ENCODE results near the gene TLDC2. TPM values are rescaled to one million over a fixed set of nuclear protein-coding genes. Genes with fewer than 3 reads are reported as not detected.

TLDC2 gene
- total RNA-seq, 1 donor from 2014 or later, result 0.58 TPM

GRCh38 chr20:36881331-36881730 is 5.4 kb downstream of the TLDC2 start:
- Mint-ChIP-seq H3K27ac (no peak overlapping the region), H3K4me3 (no peak overlapping the region), H3K9me3 (no peaks in the 10 kb centered on the region), H3K27me3 (ENCODE audit: low read depth) (peaks cover 2% of the 10 kb centered on the region), H3K36me3 (no peaks in the 10 kb centered on the region), H3K4me1 (no peaks in the 10 kb centered on the region)
- TF ChIP-seq CTCF (IDR thresholded peaks at IDR 0.05; ENCODE audit: unreplicated experiment), result no peak
- DNase-seq (ENCODE audit: low spot score in 2 of 2, unreplicated experiment in 2 of 2), result no peak

GRCh38 chr20:36881888-36882287 is 6.0 kb downstream of the TLDC2 start:
- H3K36me3 Mint-ChIP-seq, result no peaks in the 10 kb centered on the region
- H3K27ac Mint-ChIP-seq, result no peak overlapping the region
- no peak overlapping the region for H3K4me3 Mint-ChIP-seq
- H3K9me3 Mint-ChIP-seq, result no peaks in the 10 kb centered on the region
- peaks cover 2% of the 10 kb centered on the region for H3K27me3 Mint-ChIP-seq (ENCODE audit: low read depth)
- H3K4me1 Mint-ChIP-seq, result peaks cover 3% of the 10 kb centered on the region
- no peak for DNase-seq (ENCODE audit: low spot score in 2 of 2, unreplicated experiment in 2 of 2)
- no peak for TF ChIP-seq CTCF (IDR thresholded peaks at IDR 0.05; ENCODE audit: unreplicated experiment)

GRCh38 chr20:36883977-36884535 is 8.1 kb downstream of the TLDC2 start:
- no peak for DNase-seq (ENCODE audit: low spot score in 2 of 2, unreplicated experiment in 2 of 2)
- Mint-ChIP-seq H3K4me1 (peaks cover 13% of the 10 kb centered on the region), H3K27ac (no peak overlapping the region), H3K9me3 (no peaks in the 10 kb centered on the region), H3K27me3 (ENCODE audit: low read depth) (peaks cover 2% of the 10 kb centered on the region), H3K36me3 (no peaks in the 10 kb centered on the region), H3K4me3 (no peak overlapping the region)
- TF ChIP-seq CTCF (IDR thresholded peaks at IDR 0.05; ENCODE audit: unreplicated experiment), result no peak

GRCh38 chr20:36885356-36885755 is 9.4 kb downstream of the TLDC2 start:
- no peak for TF ChIP-seq CTCF (IDR thresholded peaks at IDR 0.05; ENCODE audit: unreplicated experiment)
- Mint-ChIP-seq H3K27ac (no peak overlapping the region), H3K36me3 (no peaks in the 10 kb centered on the region), H3K4me3 (no peak overlapping the region), H3K27me3 (ENCODE audit: low read depth) (peaks cover 2% of the 10 kb centered on the region), H3K9me3 (no peaks in the 10 kb centered on the region), H3K4me1 (peaks cover 13% of the 10 kb centered on the region)
- DNase-seq (ENCODE audit: low spot score in 2 of 2, unreplicated experiment in 2 of 2), result no peak

- TF ChIP-seq CTCF (IDR thresholded peaks at IDR 0.05; ENCODE audit: unreplicated experiment), result peak; percentile 89
- Mint-ChIP-seq H3K36me3 (no peaks in the 10 kb centered on the region), H3K27ac (no peak overlapping the region), H3K9me3 (no peaks in the 10 kb centered on the region), H3K4me3 (peak overlapping the region; percentile 42), H3K27me3 (ENCODE audit: low read depth) (peaks cover 2% of the 10 kb centered on the region), H3K4me1 (peaks cover 13% of the 10 kb centered on the region)
- peak; percentile 68 to 93 for DNase-seq (ENCODE audit: low spot score in 2 of 2, unreplicated experiment in 2 of 2)
Observed at GRCh38 chr20:36886859-36887751, 11.2 kb downstream of the TLDC2 start.

All from mesothelial cell of epicardium (in vitro differentiated cells).